ENCODE results near the gene RBM39. TPM values are rescaled to one million over a fixed set of nuclear protein-coding genes. Genes with fewer than 3 reads are reported as not detected.
A peak's percentile ranks its signal among the peaks of the same experiment; 100 is the strongest.

RBM39 gene
- total and polyA plus RNA-seq, 2 of the 13 experiments (the other 11 are each of a cell fraction or from before 2014, with no cell fraction given): 788 to 920 TPM

DNA sequence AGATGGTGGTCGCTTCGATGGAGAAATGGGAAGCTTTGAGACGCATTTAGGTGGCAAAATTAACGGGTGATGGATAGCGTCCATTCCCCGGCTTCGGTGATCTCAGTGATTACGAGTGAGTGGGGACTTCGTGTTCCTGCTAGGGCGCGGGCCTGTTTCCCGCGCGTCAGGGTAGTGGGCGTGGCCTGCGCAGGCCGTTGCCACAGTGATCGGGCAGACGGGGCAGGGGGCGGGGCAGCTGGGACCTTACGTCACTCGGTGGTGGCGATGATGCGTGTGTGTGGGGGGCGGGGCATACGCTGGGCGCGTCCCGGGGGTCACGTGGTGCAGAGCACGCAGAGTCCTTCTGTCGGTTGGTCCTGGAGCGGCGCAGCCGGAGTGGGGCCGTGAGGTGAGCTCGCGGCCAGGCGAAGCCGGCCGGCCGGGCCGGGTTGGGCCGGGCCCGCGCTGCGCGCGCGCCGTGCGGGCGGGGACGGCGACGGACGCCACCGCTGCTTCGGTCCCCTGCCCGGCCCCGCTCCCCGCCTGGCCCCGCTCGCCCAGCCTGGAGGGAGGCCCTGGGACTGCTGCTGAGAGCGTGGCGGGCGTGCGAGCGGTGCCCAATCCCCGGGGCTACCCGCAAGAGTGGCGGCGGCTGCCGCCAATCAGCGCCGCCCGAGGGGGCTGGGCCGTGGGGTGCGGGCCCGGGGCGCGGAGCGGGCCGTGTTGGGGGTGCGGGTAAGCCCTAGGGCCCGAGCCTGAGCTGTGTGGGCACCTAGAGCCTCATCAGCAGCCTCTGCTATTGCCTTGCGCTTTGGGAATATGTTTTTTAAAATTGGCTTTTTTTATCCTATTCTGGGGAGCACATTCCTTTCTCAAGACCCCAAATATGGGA is 29.9 kb upstream of the RBM39 start, which contains the start of gene PHF20 (continued):
- TF ChIP-seq, protein P1, sequence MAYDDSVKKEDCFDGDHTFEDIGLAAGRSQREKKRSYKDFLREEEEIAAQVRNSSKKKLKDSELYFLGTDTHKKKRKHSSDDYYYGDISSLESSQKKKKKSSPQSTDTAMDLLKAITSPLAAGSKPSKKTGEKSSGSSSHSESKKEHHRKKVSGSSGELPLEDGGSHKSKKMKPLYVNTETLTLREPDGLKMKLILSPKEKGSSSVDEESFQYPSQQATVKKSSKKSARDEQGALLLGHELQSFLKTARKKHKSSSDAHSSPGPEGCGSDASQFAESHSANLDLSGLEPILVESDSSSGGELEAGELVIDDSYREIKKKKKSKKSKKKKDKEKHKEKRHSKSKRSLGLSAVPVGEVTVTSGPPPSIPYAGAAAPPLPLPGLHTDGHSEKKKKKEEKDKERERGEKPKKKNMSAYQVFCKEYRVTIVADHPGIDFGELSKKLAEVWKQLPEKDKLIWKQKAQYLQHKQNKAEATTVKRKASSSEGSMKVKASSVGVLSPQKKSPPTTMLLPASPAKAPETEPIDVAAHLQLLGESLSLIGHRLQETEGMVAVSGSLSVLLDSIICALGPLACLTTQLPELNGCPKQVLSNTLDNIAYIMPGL (CRISPR knock-in tag; IDR thresholded peaks at IDR 0.05; ENCODE audit: borderline replicate concordance in 1 of 2, low read depth in 1 of 2): peak; percentile 69 to 76; a peak in 3 of 4 replicates
- TF ChIP-seq, protein P2, sequence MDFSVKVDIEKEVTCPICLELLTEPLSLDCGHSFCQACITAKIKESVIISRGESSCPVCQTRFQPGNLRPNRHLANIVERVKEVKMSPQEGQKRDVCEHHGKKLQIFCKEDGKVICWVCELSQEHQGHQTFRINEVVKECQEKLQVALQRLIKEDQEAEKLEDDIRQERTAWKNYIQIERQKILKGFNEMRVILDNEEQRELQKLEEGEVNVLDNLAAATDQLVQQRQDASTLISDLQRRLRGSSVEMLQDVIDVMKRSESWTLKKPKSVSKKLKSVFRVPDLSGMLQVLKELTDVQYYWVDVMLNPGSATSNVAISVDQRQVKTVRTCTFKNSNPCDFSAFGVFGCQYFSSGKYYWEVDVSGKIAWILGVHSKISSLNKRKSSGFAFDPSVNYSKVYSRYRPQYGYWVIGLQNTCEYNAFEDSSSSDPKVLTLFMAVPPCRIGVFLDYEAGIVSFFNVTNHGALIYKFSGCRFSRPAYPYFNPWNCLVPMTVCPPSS (IDR thresholded peaks at IDR 0.05): no peak
- TF ChIP-seq, protein P3, sequence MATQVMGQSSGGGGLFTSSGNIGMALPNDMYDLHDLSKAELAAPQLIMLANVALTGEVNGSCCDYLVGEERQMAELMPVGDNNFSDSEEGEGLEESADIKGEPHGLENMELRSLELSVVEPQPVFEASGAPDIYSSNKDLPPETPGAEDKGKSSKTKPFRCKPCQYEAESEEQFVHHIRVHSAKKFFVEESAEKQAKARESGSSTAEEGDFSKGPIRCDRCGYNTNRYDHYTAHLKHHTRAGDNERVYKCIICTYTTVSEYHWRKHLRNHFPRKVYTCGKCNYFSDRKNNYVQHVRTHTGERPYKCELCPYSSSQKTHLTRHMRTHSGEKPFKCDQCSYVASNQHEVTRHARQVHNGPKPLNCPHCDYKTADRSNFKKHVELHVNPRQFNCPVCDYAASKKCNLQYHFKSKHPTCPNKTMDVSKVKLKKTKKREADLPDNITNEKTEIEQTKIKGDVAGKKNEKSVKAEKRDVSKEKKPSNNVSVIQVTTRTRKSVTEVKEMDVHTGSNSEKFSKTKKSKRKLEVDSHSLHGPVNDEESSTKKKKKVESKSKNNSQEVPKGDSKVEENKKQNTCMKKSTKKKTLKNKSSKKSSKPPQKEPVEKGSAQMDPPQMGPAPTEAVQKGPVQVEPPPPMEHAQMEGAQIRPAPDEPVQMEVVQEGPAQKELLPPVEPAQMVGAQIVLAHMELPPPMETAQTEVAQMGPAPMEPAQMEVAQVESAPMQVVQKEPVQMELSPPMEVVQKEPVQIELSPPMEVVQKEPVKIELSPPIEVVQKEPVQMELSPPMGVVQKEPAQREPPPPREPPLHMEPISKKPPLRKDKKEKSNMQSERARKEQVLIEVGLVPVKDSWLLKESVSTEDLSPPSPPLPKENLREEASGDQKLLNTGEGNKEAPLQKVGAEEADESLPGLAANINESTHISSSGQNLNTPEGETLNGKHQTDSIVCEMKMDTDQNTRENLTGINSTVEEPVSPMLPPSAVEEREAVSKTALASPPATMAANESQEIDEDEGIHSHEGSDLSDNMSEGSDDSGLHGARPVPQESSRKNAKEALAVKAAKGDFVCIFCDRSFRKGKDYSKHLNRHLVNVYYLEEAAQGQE (IDR thresholded peaks at IDR 0.05; ENCODE audit: borderline replicate concordance in 1 of 2, low read depth in 1 of 2, low read length in 2 of 2): no peak
- TF ChIP-seq, protein P4, sequence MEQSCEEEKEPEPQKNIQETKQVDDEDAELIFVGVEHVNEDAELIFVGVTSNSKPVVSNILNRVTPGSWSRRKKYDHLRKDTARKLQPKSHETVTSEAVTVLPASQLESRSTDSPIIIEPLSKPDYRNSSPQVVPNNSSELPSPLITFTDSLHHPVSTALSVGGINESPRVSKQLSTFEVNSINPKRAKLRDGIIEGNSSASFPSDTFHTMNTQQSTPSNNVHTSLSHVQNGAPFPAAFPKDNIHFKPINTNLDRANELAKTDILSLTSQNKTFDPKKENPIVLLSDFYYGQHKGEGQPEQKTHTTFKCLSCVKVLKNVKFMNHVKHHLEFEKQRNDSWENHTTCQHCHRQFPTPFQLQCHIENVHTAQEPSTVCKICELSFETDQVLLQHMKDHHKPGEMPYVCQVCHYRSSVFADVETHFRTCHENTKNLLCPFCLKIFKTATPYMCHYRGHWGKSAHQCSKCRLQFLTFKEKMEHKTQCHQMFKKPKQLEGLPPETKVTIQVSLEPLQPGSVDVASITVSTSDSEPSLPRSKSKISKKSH (CRISPR knock-in tag; IDR thresholded peaks at IDR 0.05; ENCODE audit: borderline replicate concordance): peak; percentile 97
- TF ChIP-seq CREB1 (IDR thresholded peaks at IDR 0.05) (peak; percentile 98), CREB1 (CRISPR knock-in tag; IDR thresholded peaks at IDR 0.05) (peak; percentile 82), ZNF496 (CRISPR knock-in tag; IDR thresholded peaks at IDR 0.05; ENCODE audit: insufficient replicate concordance) (no peak), NFIB (CRISPR knock-in tag; IDR thresholded peaks at IDR 0.05; ENCODE audit: borderline replicate concordance) (no peak), RBFOX2 (IDR thresholded peaks at IDR 0.05; ENCODE audit: low read depth, low read length) (peak; percentile 93), ZNF30 (CRISPR knock-in tag; IDR thresholded peaks at IDR 0.05) (no peak), ATF7-NPFF (CRISPR knock-in tag; IDR thresholded peaks at IDR 0.05; ENCODE audit: low read depth) (peak; percentile 99), ZSCAN30 (CRISPR knock-in tag; IDR thresholded peaks at IDR 0.05) (0 out of 2 replicates have a peak, but pooled peaks have one; percentile 40), FOXA1 (IDR thresholded peaks at IDR 0.05) (no peak), FOXA1 (CRISPR knock-in tag; IDR thresholded peaks at IDR 0.05) (peak; percentile 26; the same call in 1 of the 2 replicates), KDM4B (CRISPR knock-in tag; IDR thresholded peaks at IDR 0.05) (no peak), STAT5B (CRISPR knock-in tag; IDR thresholded peaks at IDR 0.05) (peak; percentile 74; the same call in 1 of the 2 replicates), FLYWCH1 (CRISPR knock-in tag; IDR thresholded peaks at IDR 0.05) (no peak)
- TF ChIP-seq, protein P5, sequence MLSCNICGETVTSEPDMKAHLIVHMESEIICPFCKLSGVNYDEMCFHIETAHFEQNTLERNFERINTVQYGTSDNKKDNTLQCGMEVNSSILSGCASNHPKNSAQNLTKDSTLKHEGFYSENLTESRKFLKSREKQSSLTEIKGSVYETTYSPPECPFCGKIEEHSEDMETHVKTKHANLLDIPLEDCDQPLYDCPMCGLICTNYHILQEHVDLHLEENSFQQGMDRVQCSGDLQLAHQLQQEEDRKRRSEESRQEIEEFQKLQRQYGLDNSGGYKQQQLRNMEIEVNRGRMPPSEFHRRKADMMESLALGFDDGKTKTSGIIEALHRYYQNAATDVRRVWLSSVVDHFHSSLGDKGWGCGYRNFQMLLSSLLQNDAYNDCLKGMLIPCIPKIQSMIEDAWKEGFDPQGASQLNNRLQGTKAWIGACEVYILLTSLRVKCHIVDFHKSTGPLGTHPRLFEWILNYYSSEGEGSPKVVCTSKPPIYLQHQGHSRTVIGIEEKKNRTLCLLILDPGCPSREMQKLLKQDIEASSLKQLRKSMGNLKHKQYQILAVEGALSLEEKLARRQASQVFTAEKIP (CRISPR knock-in tag; IDR thresholded peaks at IDR 0.05; ENCODE audit: borderline replicate concordance): no peak
